ENCODE measurements around the gene KLHDC7B.
A peak's percentile ranks its signal among the peaks of the same experiment; 100 is the strongest.

KLHDC7B gene

GRCh38 chr22:50573491-50574382 lies 28.0 kb downstream of the KLHDC7B start:
- no peak for DNase-seq (ENCODE audit: low read depth)

GRCh38 chr22:50574383-50574755 lies 28.7 kb downstream of the KLHDC7B start:
- DNase-seq (ENCODE audit: low read depth): no peak

- no peak for DNase-seq (ENCODE audit: low read depth)
Observed at GRCh38 chr22:50575426-50575941, 29.8 kb downstream of the KLHDC7B start.

- peak; percentile 12 for DNase-seq (ENCODE audit: low read depth)
Observed at GRCh38 chr22:50576070-50576469, 30.4 kb downstream of the KLHDC7B start.

- DNase-seq (ENCODE audit: low read depth): no peak
Observed at GRCh38 chr22:50576806-50577696, 31.4 kb downstream of the KLHDC7B start.

GRCh38 chr22:50577697-50577986 lies 31.9 kb downstream of the KLHDC7B start:
- DNase-seq (ENCODE audit: low read depth): no peak

- no peak for DNase-seq (ENCODE audit: low read depth)
Observed at GRCh38 chr22:50577987-50578775, 32.5 kb downstream of the KLHDC7B start, which contains the start of gene CPT1B. Gene CPT1B, minus strand, starts transcription at chr22:50578427. Its CDS starts 512 bp downstream, at chr22:50577915.

GRCh38 chr22:50578776-50579310 lies 33.1 kb downstream of the KLHDC7B start:
- no peak for DNase-seq (ENCODE audit: low read depth)

- DNase-seq (ENCODE audit: low read depth): no peak
Observed at GRCh38 chr22:50579752-50580151, 34.1 kb downstream of the KLHDC7B start.

- no peak for DNase-seq (ENCODE audit: low read depth)
Observed at GRCh38 chr22:50581031-50581949, 35.6 kb downstream of the KLHDC7B start.

- DNase-seq (ENCODE audit: low read depth): no peak
Observed at GRCh38 chr22:50581950-50582492, 36.3 kb downstream of the KLHDC7B start.

- peak; percentile 92 for DNase-seq (ENCODE audit: low read depth)
Observed at GRCh38 chr22:50582493-50583293, 37.0 kb downstream of the KLHDC7B start, which contains the start of gene CHKB. Gene CHKB, minus strand, starts transcription at chr22:50582849. Its CDS starts 68 bp downstream, at chr22:50582781.

- DNase-seq (ENCODE audit: low read depth): no peak
Observed at GRCh38 chr22:50583294-50583861, 37.7 kb downstream of the KLHDC7B start.

GRCh38 chr22:50584106-50585096 lies 38.7 kb downstream of the KLHDC7B start:
- no peak for DNase-seq (ENCODE audit: low read depth)

- no peak for DNase-seq (ENCODE audit: low read depth)
Observed at GRCh38 chr22:50585238-50585637, 39.5 kb downstream of the KLHDC7B start.

- no peak for DNase-seq (ENCODE audit: low read depth)
Observed at GRCh38 chr22:50585781-50586180, 40.1 kb downstream of the KLHDC7B start.

- DNase-seq (ENCODE audit: low read depth): no peak
Observed at GRCh38 chr22:50586416-50586815, 40.7 kb downstream of the KLHDC7B start.

GRCh38 chr22:50587407-50587806 lies 41.7 kb downstream of the KLHDC7B start:
- no peak for DNase-seq (ENCODE audit: low read depth)
